Esophagus muscularis mucosa (tissue), 2 donors: ENCODE results near the gene EYA2.

Experiments
- POLR2A ChIP-seq: fragments of 450-650 bp; IDR thresholded peaks from one replicate; pipeline ENCODE4 v1.6.1; 2017; ENCODE audit warnings: antibody characterized with exemption, moderate library complexity, mild to moderate bottlenecking, low read depth
- POLR2AphosphoS5 ChIP-seq, 2 donors: sonication (generic); formaldehyde crosslinking; IDR thresholded peaks; one replicate each; pipeline ENCODE4 v1.6.1; 2017; ENCODE audit warnings: antibody characterized with exemption in 2 of 2

- TF ChIP-seq POLR2A (no peak), POLR2AphosphoS5 (IDR thresholded peaks at IDR 0.05) (no peak)
Observed at GRCh38 chr20:47030271-47030810, 135.7 kb downstream of the EYA2 start.
